NT2/D1 (cell line): ENCODE data around the gene GLS2.

ENCODE experiments used
- SUZ12 ChIP-seq: IDR thresholded peaks from 2 replicates; pipeline ENCODE4 v1.6.1; 2011; ENCODE audit not compliant: insufficient read length, insufficient read depth; ENCODE audit errors: extremely low read depth
- YY1 ChIP-seq: IDR thresholded peaks from 2 replicates; pipeline ENCODE4 v1.6.1; 2011; ENCODE audit not compliant: insufficient read length, insufficient read depth
- ZNF274 ChIP-seq: IDR thresholded peaks from 2 replicates; pipeline ENCODE4 v1.6.1; 2011; ENCODE audit warnings: mild to moderate bottlenecking, low read depth, low read length

DNA sequence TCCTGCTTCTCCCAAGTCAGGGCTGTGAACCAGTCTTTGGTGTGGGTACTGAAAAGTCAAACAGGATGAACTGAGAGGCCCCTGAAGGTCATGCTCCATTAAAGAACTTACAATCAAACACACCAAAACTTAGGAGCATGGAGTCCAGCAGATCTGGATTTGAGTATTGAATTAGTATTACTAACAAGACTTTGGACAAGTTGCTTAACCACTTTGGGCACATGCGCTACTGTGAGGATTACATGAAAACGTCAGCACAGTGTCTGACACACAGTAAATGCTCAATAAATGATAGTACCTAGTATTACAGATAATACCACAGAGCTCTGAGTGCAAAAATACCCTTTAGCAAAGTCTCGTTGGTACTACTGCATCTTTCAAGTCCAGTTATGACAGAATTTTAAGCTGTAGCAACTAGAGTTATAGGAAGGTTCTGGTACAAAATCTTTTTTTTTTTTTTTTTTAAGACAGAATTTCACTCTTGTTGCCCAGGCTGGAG lies 62.0 kb downstream of the GLS2 start:
- TF ChIP-seq SUZ12 (no peak), YY1 (no peak), ZNF274 (no peak)
